ENCODE measurements around the gene KBTBD12.

GRCh38 chr3:127985655-127986225 is 70.7 kb downstream of the KBTBD12 start:
- no peak for TF ChIP-seq CTCF (IDR thresholded peaks at IDR 0.05)
- no peak for TF ChIP-seq POLR2A (IDR thresholded peaks at IDR 0.05)

Data from heart left ventricle (tissue), 13 donors.